ENCODE data around the gene BCHE.

The BCHE gene

DNA sequence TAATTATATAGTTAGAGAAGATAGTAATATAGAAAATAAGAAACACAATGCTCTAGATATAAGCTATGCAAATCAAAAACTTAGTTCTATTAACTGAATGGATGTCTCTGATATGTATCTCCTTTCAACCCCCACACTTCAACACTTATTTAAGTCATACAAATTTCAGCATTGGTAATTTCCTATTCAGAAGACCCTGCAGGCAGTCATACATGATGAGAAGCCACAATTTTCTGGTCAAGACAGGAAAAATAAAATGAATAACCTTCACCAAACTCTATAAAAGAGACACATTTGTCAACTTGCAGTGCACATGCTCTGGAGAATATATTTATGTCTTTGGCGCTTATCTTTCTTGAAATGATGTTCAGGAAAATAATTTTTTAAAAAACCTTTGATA, 578 bp upstream of the BCHE start:
- H3K4me3 ChIP-seq = no peak overlapping the region
- no peaks in the 10 kb centered on the region for H3K4me1 ChIP-seq
- DNase-seq = no peak
- H3K27ac ChIP-seq = no peak overlapping the region
- H3K27me3 ChIP-seq = no peaks in the 10 kb centered on the region
- intact Hi-C loops (cut with DNase I; ENCODE audit: low total_unique reads) = no loop called here
- no peaks in the 10 kb centered on the region for H3K36me3 ChIP-seq
- TF ChIP-seq, protein P1, sequence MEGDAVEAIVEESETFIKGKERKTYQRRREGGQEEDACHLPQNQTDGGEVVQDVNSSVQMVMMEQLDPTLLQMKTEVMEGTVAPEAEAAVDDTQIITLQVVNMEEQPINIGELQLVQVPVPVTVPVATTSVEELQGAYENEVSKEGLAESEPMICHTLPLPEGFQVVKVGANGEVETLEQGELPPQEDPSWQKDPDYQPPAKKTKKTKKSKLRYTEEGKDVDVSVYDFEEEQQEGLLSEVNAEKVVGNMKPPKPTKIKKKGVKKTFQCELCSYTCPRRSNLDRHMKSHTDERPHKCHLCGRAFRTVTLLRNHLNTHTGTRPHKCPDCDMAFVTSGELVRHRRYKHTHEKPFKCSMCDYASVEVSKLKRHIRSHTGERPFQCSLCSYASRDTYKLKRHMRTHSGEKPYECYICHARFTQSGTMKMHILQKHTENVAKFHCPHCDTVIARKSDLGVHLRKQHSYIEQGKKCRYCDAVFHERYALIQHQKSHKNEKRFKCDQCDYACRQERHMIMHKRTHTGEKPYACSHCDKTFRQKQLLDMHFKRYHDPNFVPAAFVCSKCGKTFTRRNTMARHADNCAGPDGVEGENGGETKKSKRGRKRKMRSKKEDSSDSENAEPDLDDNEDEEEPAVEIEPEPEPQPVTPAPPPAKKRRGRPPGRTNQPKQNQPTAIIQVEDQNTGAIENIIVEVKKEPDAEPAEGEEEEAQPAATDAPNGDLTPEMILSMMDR (IDR thresholded peaks at IDR 0.05) = no peak
- no peaks in the 10 kb centered on the region for H3K9me3 ChIP-seq

DNA sequence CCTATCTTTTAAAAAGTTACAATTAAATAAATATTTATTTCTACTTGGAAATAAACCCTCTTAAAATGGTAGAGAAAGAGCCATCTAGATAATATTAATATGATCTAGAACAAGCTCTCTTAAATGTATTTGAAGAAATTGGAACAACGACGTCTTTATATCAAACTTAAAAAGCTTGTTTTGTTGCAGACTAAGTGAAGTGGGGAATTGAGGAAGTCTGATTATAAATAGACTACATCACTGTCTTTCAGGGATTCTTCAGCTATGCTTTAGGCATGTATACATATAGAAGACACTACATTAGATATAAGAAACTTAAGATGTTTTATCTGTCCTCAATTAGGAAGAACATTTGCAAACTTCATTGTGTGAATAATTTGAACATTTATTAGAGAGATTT, 1.8 kb downstream of the BCHE start:
- no peak for DNase-seq
- TF ChIP-seq, protein P1 (IDR thresholded peaks at IDR 0.05) = no peak
- Histone ChIP-seq H3K9me3 (no peaks in the 10 kb centered on the region), H3K4me3 (no peak overlapping the region), H3K27me3 (no peaks in the 10 kb centered on the region), H3K4me1 (no peaks in the 10 kb centered on the region), H3K27ac (no peak overlapping the region), H3K36me3 (no peaks in the 10 kb centered on the region)
- intact Hi-C loops (cut with DNase I; ENCODE audit: low total_unique reads) = no loop called here

DNA sequence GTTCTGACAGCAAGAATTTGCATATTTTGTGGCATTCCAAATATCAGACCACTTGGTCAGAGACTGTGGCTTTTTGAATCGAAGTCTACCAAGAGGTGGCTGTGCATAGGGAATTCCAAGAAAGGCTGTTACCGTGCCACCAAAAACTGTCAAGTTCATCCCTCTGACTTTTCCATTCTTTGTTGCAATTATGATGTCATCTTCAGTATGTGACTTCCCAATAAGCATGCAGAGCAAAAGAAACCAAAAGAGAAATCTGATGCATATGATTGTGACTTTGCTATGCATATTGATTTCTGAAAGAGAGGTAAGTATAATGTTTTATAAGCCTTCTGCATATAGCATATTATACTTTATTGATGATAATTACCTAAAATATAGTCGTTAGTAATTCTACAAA, 6.5 kb downstream of the BCHE start:
- no peaks in the 10 kb centered on the region for H3K36me3 ChIP-seq
- intact Hi-C loops (cut with DNase I; ENCODE audit: low total_unique reads) = no loop called here
- no peak overlapping the region for H3K4me3 ChIP-seq
- H3K4me1 ChIP-seq = no peaks in the 10 kb centered on the region
- DNase-seq = no peak
- TF ChIP-seq, protein P1 (IDR thresholded peaks at IDR 0.05) = no peak
- H3K27me3 ChIP-seq = no peaks in the 10 kb centered on the region
- no peak overlapping the region for H3K27ac ChIP-seq
- no peaks in the 10 kb centered on the region for H3K9me3 ChIP-seq

DNA sequence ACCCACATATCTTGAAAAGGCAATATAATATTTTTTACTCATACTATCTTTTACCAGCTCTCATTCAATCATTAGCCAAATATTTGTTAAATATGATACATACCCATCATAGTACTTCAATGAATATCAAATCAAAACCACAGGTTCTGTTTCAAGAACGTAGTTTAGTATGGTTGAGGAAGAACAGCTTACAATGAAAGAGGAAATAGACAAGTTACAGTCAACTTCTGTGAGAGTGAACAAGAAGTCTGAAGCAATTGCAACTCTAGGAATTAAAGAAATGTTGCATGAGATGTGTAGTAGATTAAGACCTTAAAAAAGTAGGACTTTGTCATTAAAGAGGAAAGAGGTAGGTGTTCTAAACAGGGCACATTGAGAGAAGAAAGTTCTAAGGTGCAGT, 9.3 kb downstream of the BCHE start:
- no peak for DNase-seq
- TF ChIP-seq, protein P1 (IDR thresholded peaks at IDR 0.05) = no peak
- H3K36me3 ChIP-seq = no peaks in the 10 kb centered on the region
- intact Hi-C loops (cut with DNase I; ENCODE audit: low total_unique reads) = no loop called here
- no peak overlapping the region for H3K4me3 ChIP-seq
- no peaks in the 10 kb centered on the region for H3K4me1 ChIP-seq
- H3K9me3 ChIP-seq = no peaks in the 10 kb centered on the region
- no peaks in the 10 kb centered on the region for H3K27me3 ChIP-seq
- no peak overlapping the region for H3K27ac ChIP-seq

DNA sequence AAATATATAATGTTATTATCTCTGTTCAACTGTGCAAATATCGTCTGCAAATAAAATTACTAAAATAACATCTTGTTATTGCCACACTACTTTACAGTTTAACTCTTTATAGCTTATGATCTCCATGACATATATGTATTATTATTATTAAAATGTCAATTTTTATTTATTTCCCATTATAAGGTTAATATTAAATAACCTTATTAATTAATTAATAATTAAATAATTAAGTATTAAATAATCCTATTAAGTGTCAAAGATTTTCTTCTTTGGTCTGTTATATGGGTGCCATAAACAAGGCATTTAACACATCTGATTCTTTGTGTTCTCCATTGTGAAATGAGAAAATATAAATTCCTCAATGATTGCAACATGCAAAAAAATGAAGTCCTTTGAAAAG, 10.0 kb downstream of the BCHE start:
- H3K27me3 ChIP-seq = no peaks in the 10 kb centered on the region
- TF ChIP-seq, protein P1 (IDR thresholded peaks at IDR 0.05) = no peak
- H3K4me3 ChIP-seq = no peak overlapping the region
- no peaks in the 10 kb centered on the region for H3K4me1 ChIP-seq
- H3K9me3 ChIP-seq = no peaks in the 10 kb centered on the region
- H3K36me3 ChIP-seq = no peaks in the 10 kb centered on the region
- intact Hi-C loops (cut with DNase I; ENCODE audit: low total_unique reads) = no loop called here
- no peak overlapping the region for H3K27ac ChIP-seq
- DNase-seq = no peak

DNA sequence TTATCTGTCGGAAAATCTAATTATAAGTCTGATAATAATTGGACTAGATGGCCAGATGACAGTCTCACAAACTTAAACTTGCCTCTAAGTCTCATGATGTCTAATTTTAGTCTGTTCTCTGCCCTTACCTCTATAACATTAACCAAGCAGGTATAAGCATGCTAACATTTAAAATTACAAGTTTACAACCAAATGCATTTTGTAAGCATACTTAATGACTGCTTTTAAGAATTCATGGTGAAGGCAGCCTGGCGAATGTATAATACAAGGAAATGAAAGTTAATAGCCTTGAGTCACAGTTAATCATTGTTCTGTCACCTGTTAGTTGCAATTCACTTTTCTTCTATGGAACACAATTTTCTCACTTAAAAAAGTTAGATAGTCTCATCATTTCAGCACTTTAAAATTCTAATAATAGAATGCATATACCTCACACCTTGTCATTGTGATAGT, 16.5 kb downstream of the BCHE start:
- H3K27ac ChIP-seq = no peak overlapping the region
- H3K27me3 ChIP-seq = no peaks in the 10 kb centered on the region
- no peak for DNase-seq
- TF ChIP-seq, protein P1 (IDR thresholded peaks at IDR 0.05) = no peak
- no peaks in the 10 kb centered on the region for H3K9me3 ChIP-seq
- intact Hi-C loops (cut with DNase I; ENCODE audit: low total_unique reads) = no loop called here
- H3K4me1 ChIP-seq = no peaks in the 10 kb centered on the region
- no peaks in the 10 kb centered on the region for H3K36me3 ChIP-seq
- H3K4me3 ChIP-seq = no peak overlapping the region
